Activated CD8-positive, alpha-beta memory T cell treated with anti-CD3 and anti-CD28 coated beads, Interleukin-2, amount 50 U/mL, for 48 hours (primary cell): ENCODE results near the gene PLPPR1.
"Not testable (repeated sequence)": the region's sequence is repeated elsewhere in the genome, so short reads cannot be mapped to it uniquely, and the experiment has no call there.

Experiments used
- DNase-seq: peaks from one replicate; pipeline ENCODE4 v3.0.0-alpha.2; 2020

The PLPPR1 gene

DNA sequence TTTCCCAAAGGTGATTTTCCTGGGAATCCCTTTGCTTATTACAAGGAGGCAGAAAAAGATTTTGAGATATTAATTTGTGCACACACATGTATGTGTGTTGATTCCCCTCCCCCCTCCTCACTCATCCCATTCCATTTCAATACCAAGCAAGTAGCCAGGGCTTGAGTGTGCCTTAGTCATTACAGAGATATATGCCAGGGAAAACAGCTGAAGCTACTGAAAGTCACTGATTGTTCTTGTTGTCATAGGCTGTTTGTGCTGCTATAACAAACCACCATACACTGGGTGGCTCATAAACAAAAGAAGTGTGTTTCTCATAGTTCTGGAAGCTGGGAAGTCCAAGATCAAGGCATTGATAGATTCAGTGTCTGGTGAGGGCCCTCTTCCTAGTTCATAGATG, 197.6 kb downstream of the PLPPR1 start:
- DNase-seq = no peak

GRCh38 chr9:101226803-101227202, 198.3 kb downstream of the PLPPR1 start:
- DNase-seq = no peak

- DNase-seq = no peak
Measured at GRCh38 chr9:101229606-101230005, 201.1 kb downstream of the PLPPR1 start.

GRCh38 chr9:101232405-101232977, 204.0 kb downstream of the PLPPR1 start:
- no peak for DNase-seq

- no peak for DNase-seq
Measured at GRCh38 chr9:101235105-101235866, 206.8 kb downstream of the PLPPR1 start.

GRCh38 chr9:101242651-101243050, 214.1 kb downstream of the PLPPR1 start:
- no peak for DNase-seq

GRCh38 chr9:101246691-101247090, 218.2 kb downstream of the PLPPR1 start:
- DNase-seq = no peak

GRCh38 chr9:101247297-101247696, 218.8 kb downstream of the PLPPR1 start:
- DNase-seq = no peak

DNA sequence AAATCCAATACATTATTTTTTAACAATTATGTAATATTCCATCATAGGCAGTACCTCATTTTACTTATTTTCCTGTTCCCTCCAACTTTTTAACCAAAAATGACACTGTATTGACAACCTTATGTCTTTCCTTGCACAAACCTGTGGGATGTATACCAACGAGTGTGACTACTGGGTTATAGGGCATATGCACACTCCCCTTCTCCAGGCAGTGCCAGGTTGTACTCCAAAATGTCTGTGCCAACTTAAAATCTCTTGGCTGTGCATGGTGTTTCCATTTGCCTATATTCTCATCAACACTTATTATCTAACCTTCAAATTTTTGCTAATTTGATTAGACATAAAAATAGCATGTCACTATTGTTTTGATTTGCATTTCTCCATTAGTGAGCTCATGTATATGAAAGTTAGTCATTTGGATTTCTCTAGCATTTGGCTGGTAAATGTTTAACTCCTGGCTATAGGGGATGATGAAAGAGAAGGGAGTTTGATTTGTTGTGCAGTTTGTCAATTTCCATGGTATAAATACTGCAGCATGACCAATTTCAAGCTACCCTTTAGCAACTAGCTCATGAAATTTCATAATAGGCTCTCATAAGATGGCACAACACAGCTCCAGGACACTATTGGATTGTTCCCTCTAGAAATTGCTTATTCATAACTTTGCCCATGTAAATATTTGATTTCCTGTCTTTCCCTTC, 226.4 kb downstream of the PLPPR1 start:
- no peak for DNase-seq

DNA sequence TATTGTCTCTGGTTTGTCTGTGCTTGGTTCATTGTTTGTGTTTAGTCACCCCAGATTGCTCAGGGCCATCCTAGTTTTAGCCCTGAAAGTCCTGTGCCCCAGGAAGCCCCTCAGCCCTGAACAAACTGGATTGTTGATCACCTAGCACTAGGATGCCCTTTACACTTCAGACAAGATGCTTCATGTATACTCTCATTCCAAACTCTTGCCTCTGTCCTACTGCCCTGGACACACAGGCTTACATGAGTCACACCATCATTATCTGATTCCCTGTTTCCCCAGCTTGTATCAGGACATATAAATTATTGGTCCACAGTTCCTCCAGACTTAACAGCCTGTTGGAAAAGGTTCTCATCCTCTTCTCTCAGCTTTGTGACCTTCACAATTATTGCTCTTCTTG, 236.2 kb downstream of the PLPPR1 start:
- DNase-seq = no peak

GRCh38 chr9:101265261-101265660, 236.7 kb downstream of the PLPPR1 start:
- no peak for DNase-seq

DNA sequence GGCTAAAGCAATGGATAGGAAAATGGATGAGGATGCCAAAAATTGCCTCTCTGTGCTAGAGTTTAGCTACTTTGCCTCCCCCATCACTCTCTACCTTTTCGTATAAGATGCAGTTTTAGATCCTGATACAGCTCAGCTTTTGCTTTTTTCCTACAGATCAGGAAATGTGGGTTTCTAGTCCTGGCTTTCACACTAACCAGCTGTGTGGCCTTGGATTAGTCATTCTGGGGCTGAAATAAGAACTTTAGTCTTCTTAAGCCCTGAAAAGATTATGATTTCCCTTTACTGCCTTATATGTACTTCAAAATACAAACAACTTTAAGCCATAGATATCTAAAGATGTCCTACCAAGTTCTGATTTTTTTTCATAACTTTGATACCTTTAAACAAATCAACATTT, 239.9 kb downstream of the PLPPR1 start:
- no peak for DNase-seq

DNA sequence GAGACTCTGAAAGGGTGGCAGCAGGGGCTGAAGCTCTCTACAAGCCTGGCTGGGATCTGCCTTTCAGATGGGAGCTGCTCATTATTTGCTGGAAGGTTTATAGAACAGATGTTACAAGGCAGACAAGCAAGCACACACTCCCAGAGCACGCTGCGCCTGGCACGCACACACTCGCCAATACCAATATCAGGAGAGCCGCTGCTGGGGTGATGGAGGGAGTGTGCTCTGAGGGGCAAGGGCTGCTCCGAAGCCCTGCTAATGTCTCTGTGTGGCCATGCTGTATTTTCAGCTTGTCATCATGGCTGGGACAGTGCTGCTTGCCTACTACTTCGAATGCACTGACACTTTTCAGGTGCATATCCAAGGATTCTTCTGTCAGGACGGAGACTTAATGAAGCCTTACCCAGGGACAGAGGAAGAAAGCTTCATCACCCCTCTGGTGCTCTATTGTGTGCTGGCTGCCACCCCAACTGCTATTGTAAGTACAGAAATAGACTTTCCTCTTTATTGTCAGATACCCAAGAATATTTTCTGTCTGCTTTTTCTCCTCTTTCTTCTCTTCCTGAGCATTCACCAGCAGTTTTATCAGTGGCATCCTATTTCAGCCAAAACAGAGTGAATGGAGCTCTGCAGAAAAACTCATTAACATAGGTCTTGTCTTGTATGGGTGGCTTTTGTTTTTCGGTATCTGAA, 241.2 kb downstream of the PLPPR1 start:
- DNase-seq = no peak

DNA sequence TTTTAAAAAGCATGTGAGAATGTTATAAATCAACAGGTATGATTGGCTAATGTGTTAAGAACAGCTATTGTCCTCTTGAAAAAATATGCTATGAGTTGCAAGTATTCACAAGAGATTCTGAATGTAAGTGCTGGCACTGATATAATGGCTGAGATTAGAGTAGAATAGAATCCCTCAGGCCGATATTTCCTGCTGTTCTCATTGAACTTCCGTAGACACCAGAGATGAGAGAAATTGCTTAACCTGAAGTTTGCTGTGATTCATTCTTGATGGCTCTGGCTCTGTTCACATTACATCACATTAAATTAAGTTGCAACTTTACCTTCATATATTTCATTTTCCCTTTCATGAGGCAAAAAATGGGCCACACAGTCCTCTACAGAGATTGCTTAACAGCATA, 241.8 kb downstream of the PLPPR1 start:
- no peak for DNase-seq

DNA sequence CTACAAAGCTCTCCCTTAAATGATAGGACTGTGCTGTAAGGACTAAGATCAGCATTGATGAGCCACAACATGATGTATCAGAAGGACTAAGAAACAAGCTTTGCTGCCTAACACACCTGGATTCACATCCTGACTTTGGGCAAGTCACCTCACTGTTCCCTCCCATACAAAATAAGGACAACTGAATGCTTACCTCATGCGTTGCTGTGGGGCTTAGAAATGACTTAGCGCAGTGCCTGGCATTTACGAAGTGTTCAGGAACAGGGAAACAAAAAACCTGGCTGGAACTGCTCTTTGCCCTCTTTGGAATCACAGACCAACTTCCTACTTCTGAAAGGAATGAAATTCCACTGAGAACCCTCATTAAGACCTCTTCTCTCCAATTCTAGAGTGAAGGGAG, 242.6 kb downstream of the PLPPR1 start:
- DNase-seq = no peak

DNA sequence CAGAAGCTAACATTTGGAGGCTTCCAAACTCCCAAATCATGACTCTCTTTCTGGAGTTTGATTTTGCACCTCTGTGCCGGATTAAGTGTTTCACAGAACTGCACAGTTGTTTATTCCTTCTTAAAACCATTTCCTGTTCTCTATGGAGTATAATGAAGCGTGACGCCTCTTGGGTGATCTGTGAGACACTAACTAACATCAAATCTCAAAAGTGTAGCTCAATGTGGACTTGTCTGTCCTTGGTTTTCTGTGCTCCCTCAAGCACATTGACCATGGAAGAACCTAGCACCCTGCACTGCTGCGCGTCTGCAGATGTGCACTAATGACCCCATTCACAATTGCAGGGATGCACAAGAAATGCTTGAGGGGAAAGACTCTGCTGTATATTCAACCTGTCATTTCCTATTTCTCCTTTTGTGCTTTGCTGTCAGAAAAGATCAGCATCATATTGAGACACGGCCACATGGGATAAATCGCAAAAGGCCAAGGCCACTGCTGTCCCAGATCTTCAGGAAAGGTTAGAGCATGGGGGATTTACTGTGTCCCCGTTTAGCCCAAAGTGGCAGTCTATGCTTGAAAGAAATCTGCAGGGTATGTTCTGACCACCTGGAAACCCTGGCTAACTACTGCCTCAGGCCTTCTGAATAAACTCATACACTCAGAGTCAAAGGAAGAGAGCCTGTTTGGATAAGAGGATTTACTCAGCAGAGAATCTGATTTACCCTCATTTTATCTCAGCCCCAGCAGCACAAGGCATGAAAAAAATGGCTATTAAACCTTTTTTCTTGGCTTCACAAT, 246.6 kb downstream of the PLPPR1 start:
- DNase-seq = no peak

GRCh38 chr9:101275769-101276250, 247.3 kb downstream of the PLPPR1 start:
- no peak for DNase-seq

- not testable (repeated sequence) for DNase-seq
Measured at GRCh38 chr9:101291043-101291442, 262.5 kb downstream of the PLPPR1 start.

DNA sequence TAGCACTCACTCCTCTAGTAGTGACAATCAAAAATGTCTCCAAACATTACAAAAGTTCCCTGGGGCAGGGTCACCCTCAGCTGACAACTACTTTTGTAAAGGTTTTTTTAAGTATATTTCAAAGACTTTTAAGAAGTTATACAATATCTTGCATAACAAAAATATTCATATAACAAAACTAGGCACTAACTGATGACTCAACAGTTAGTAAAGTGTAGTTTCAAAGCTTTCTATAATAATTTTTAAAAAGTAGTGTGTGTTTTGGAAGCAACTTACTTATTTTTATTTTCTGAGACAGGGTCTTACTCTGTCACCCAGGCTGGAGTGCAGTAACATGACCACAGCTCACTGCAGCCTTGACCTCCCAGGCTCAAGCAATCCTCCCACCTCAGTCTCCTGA, 271.4 kb downstream of the PLPPR1 start:
- no peak for DNase-seq

- no peak for DNase-seq
Measured at GRCh38 chr9:101307051-101307450, 278.5 kb downstream of the PLPPR1 start.

DNA sequence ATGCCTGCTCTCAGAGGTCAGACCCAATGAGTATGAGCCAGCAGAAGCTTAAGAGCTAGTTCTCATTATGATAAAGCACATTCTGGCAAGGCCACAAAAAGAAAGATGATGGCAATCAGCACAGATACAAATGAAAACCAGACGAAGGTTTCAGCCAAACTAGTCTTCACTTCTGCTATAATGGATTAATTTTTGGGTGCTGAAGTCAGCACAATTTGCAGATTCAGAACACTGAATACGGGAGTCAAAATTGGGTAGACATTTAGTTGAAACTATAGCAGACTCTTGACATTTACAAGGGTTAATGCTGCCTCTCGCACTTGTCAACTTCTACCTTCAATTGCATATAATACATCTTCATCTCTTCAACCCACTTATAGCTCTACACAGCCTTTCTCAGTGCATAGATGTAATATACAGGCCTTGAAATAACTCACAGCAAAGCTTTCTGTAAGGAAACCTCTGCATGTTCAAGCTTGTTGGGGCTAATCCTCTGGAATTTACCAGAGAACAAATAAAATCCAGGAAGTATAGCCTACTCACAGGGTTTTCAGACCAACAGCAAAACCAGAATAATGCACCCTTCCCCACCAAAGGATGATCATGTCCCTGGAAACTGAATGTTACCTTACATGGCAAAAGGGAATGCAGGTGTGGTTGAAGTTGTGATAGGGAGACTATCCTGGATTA, 279.1 kb downstream of the PLPPR1 start:
- DNase-seq = no peak

DNA sequence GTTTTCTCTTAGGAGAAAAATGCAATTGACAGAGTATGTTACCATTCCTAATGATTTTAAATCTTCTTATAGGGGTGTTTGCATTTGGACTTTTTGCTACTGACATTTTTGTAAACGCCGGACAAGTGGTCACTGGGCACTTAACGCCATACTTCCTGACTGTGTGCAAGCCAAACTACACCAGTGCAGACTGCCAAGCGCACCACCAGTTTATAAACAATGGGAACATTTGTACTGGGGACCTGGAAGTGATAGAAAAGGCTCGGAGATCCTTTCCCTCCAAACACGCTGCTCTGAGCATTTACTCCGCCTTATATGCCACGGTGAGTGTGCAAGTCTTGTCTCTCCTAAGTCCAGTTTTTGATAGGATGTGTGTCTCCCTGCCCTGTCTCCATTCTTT, 280.6 kb downstream of the PLPPR1 start:
- no peak for DNase-seq
